Measurements from ENCODE around the gene VPS13C.

Gene VPS13C

GRCh38 chr15:61951949-61952348, 108.3 kb downstream of the VPS13C start:
- DNase-seq (ENCODE audit: low read depth) = no peak
- TF ChIP-seq, protein P1, sequence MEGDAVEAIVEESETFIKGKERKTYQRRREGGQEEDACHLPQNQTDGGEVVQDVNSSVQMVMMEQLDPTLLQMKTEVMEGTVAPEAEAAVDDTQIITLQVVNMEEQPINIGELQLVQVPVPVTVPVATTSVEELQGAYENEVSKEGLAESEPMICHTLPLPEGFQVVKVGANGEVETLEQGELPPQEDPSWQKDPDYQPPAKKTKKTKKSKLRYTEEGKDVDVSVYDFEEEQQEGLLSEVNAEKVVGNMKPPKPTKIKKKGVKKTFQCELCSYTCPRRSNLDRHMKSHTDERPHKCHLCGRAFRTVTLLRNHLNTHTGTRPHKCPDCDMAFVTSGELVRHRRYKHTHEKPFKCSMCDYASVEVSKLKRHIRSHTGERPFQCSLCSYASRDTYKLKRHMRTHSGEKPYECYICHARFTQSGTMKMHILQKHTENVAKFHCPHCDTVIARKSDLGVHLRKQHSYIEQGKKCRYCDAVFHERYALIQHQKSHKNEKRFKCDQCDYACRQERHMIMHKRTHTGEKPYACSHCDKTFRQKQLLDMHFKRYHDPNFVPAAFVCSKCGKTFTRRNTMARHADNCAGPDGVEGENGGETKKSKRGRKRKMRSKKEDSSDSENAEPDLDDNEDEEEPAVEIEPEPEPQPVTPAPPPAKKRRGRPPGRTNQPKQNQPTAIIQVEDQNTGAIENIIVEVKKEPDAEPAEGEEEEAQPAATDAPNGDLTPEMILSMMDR (IDR thresholded peaks at IDR 0.05; ENCODE audit: low read depth, low read length, missing control alignments) = no peak
- no peak overlapping the region for H3K4me3 ChIP-seq (ENCODE audit: low read depth, low read length)

DNA sequence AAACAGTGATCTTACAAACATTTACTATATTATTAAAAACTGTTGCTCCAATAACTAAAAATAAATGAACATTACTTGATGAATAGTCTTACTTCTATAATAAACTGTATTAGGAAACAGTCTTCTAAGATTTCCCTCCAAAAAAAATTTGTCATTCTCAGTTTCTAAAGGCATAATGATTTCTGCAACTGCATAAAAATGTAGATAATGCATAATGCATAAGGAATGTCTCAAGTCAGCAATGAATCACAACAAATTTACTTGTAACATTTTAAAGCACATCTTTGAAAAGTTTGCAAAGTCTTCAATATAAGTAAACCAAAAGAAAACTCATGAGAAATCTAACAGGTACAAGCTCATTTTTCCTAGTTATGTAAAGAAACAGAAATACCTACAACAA, 113.5 kb downstream of the VPS13C start:
- no peak for DNase-seq (ENCODE audit: low read depth)
- H3K4me3 ChIP-seq (ENCODE audit: low read depth, low read length) = no peak overlapping the region
- TF ChIP-seq, protein P1 (IDR thresholded peaks at IDR 0.05; ENCODE audit: low read depth, low read length, missing control alignments) = no peak

- H3K4me3 ChIP-seq (ENCODE audit: low read depth, low read length) = no peak overlapping the region
- DNase-seq (ENCODE audit: low read depth) = no peak
- TF ChIP-seq, protein P1 (IDR thresholded peaks at IDR 0.05; ENCODE audit: low read depth, low read length, missing control alignments) = no peak
Measured at GRCh38 chr15:61943992-61944391, 116.3 kb downstream of the VPS13C start.

GRCh38 chr15:61938249-61938648, 122.0 kb downstream of the VPS13C start:
- TF ChIP-seq, protein P1 (IDR thresholded peaks at IDR 0.05; ENCODE audit: low read depth, low read length, missing control alignments) = no peak
- DNase-seq (ENCODE audit: low read depth) = no peak
- H3K4me3 ChIP-seq (ENCODE audit: low read depth, low read length) = no peak overlapping the region

DNA sequence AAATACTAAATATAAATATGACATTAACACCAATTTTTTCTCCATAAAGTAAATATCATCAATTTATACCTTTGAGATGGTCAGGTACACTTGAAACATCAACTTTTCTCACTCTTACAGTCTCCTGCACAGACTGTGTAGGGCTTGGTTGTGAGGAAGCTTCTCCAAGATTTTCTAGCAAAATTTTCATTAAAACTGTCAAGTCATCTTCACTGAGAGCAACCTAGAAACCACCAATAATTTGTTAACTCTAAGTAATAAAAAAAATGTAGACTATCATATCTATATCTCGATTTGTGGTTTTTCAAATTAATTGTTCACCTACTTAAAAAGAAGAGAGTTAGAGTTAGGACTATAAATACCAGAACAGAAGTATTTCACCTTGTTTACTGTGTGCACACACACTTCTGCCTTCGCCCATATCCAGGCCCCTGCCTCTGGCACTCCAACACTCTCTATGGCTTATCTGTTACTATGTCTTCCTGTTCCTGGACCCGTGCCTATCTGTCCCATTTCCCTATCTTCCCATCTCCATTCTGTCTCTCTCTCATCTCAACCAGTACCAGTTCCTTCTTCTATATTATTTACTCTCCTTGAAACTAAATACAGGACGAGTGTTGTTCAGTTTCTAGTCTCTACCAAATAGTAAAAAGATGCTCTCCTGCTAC, 123.6 kb downstream of the VPS13C start:
- no peak overlapping the region for H3K4me3 ChIP-seq (ENCODE audit: low read depth, low read length)
- DNase-seq (ENCODE audit: low read depth) = no peak
- TF ChIP-seq, protein P1 (IDR thresholded peaks at IDR 0.05; ENCODE audit: low read depth, low read length, missing control alignments) = no peak

DNA sequence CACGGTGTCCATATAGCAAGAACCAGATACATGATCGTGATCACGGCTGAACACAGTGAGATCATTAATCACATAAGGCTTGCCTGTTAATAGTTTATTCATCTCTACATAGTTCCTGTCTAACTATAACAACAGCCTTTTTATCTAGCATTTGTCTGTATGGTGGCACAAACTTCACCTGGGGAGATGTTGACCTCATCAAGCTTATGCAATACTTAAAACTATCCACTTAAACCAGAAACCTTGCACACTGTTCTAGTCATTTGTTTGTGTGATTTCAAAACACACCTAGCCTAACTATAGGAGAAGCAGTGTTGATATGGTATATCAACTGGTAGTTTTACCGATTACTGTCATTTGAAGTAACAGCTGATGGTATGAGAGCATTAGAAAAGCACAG, 124.8 kb downstream of the VPS13C start:
- no peak overlapping the region for H3K4me3 ChIP-seq (ENCODE audit: low read depth, low read length)
- TF ChIP-seq, protein P1 (IDR thresholded peaks at IDR 0.05; ENCODE audit: low read depth, low read length, missing control alignments) = no peak
- no peak for DNase-seq (ENCODE audit: low read depth)

- no peak overlapping the region for H3K4me3 ChIP-seq (ENCODE audit: low read depth, low read length)
- no peak for DNase-seq (ENCODE audit: low read depth)
- TF ChIP-seq, protein P1 (IDR thresholded peaks at IDR 0.05; ENCODE audit: low read depth, low read length, missing control alignments) = no peak
Measured at GRCh38 chr15:61929452-61929851, 130.8 kb downstream of the VPS13C start.

Measured in GM12864 (cell line).